GM18502 (cell line): ENCODE data around the gene CCNDBP1.
"Not testable (repeated sequence)": the region's sequence is repeated elsewhere in the genome, so short reads cannot be mapped to it uniquely, and the experiment has no call there.

Experiments used
- ATAC-seq: cut with Tn5 transposase; IDR thresholded peaks from one replicate; pipeline ENCODE4 v1.9.1; 2021; ENCODE audit warnings: mild to moderate bottlenecking; ENCODE audit not compliant: unreplicated experiment, poor library complexity

Gene CCNDBP1

DNA sequence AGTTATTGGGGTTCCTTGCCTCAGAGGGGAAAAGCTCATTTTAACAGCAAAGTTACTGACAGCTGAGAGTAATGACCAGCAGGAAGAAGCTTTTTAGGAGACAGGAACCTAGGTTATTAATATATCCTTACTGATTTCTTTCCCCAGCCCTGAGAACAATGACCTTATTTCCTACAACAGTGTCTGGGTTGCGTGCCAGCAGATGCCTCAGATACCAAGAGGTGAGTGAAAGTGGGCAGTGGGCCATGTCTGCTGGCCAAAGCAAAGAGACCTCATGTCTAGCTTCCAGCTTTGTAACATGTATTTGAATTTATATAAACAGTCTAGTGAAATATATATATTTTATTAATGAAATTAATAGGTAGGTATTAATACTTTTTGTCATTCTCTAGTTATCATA lies 5.0 kb downstream of the CCNDBP1 start:
- ATAC-seq, result no peak

DNA sequence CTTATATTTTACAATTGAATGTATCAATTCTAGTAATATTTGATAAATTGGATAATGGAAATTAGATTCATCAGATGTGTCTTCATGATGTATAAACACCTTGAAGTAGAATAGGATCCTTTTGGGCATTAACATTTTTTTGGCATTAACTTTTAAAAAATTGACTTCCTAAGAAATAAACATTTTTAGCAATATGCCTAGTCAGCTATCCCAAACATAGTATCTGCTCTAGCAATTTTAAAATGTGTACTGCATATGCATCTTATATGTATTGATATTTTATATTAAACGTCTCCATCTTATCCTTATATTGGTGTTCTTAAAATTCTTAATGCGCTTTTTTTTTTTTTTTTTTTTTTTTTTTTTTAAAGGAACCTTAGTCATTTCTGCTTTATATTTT lies 8.5 kb downstream of the CCNDBP1 start:
- no peak for ATAC-seq

GRCh38 chr15:43194795-43195194 lies 9.6 kb downstream of the CCNDBP1 start:
- ATAC-seq, result no peak

DNA sequence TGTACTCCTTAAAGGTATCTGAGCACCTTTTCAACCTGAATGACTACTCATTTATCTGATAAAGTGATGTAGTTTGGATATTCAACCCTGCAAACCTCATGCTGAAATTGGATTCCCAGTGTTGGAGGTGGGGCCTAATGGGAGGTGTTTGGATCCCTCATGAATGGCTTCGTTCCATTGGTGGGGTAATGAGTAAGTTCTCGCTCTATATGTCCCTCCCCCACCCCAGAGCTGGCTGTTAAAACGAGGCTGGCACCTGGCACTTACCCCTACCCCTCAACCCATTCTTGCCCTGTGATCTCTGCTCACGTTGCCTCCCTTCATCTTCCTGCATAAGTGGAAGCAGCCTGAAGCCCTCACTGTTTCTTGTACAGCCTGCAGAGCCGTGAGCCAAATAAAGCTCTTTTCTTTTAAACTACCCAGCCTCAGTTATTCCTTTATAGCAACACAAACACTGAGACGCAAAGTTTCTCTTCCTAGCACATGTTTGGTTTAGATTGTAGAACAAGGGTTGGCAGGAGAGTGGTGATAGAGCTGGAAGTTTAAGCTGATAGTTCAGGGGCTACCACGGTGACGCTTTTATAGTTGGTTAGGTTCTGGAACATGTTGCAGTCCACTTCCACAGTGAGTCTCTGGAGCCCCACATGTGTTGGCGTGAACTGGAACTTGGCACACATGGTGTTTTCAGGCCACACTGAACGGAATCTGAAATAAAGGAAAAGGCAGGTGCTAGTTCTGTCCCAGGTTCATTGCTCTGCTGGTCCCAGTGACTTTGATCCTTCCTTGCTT lies 11.8 kb downstream of the CCNDBP1 start:
- ATAC-seq, result no peak

- ATAC-seq, result not testable (repeated sequence)
Observed at GRCh38 chr15:43197773-43198172, 12.6 kb downstream of the CCNDBP1 start.

DNA sequence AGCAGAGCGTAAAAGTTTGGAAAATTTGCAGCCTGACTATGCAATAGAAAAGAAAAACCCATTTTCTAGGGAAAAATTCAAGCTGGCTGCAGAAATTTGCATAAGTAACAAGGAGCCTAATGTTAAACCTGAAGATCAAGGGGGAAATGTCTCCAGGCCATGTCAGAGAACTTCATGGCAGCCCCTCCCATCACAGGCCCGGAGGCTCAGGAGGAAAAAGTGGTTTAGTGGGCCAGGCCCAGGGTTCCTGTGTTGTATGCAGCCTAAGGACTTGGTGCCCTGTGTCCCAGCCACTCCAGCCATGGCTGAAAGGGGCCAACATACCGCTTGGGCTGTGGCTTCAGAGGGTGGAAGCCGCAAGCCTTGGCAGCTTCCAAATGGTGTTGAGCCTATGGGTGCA lies 13.4 kb downstream of the CCNDBP1 start:
- not testable (repeated sequence) for ATAC-seq

GRCh38 chr15:43198992-43199391 lies 13.8 kb downstream of the CCNDBP1 start:
- ATAC-seq, result no peak

DNA sequence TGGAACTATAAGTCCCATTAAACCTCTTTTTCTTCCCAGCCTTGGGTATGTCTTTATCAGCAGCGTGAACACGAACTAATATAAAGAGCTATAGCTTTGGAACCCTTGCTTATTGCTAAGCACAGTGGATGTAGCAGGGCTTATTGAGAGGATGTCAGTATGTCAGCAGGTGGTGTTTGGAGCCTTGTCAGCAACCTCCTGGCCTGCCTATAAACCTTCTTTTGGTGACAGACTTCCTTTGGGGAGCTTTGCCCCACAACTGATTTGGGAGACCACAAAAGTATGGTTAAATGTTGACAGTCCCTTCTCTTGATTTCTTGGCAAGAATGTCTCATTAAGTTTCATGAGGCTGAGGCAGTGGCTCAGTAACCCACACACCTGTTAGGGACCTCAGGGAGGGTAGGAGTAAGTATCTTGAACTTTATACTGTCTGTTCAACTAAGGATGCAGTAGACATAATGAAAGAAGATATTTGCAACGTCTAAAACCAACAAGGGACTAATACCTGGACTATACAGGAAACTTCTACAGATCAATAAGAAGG lies 14.8 kb downstream of the CCNDBP1 start:
- ATAC-seq, result no peak

DNA sequence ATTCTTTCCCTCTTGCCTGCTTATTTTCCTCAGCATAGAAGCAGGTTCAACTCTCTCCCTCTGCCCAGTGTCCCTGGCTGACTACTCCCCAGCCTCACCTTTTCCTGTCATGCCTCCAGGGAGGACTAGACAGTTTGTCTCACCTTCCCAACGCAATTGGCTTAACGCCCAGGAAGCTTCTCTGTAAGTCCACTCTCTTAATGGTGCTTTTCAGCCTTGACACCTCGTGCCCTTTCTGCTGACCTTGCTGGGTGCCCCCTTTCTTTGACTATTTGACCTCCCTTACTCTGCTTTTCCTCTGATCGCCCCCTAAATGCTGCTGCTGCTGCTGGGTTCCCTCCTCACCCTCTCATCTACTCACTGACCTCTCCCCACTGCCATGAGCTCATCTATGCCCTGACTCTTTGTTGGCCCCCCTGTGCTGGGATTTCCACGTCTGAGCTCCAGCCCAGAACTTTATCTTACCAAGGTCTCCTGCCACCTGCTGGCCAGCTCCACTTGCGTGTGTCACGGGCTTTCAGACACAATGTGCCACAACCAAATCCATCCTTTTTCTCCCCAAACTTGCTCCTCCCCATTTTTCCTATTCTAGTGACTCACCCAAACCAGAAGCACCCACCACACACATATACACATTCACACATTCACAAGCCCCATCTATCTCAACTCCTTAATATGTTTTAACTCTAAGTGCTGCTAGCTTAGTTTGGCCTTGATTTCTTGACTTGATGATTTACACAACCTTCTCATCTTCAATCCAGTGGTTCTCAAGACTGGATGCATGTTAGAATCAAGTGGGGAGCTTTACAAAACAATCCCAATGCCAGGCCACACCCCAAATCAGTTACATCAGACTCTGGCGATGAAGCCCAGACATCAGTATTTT lies 19.1 kb downstream of the CCNDBP1 start:
- ATAC-seq, result no peak

GRCh38 chr15:43206054-43206453 lies 20.9 kb downstream of the CCNDBP1 start:
- no peak for ATAC-seq

DNA sequence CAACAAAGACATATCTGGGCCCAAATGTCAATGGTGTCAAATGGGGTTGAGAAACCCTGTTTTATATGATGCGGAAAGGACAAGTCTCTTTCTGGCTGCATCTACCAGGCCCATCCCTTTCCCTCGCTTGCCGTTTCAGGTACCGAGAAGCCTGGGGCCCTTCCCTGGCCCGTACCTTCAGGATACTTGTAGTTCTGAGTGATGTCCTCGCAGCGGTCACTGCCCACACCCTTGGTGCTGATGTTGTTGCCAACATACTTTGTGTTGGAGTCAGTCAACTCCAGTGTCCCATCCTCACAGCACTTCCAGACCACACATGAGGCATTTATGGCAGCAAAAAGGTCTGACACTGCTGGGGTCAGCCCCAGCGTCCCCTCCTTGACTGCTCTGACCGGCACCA lies 21.8 kb downstream of the CCNDBP1 start:
- ATAC-seq, result no peak

- ATAC-seq, result no peak
Observed at GRCh38 chr15:43208052-43209002, 23.1 kb downstream of the CCNDBP1 start.

DNA sequence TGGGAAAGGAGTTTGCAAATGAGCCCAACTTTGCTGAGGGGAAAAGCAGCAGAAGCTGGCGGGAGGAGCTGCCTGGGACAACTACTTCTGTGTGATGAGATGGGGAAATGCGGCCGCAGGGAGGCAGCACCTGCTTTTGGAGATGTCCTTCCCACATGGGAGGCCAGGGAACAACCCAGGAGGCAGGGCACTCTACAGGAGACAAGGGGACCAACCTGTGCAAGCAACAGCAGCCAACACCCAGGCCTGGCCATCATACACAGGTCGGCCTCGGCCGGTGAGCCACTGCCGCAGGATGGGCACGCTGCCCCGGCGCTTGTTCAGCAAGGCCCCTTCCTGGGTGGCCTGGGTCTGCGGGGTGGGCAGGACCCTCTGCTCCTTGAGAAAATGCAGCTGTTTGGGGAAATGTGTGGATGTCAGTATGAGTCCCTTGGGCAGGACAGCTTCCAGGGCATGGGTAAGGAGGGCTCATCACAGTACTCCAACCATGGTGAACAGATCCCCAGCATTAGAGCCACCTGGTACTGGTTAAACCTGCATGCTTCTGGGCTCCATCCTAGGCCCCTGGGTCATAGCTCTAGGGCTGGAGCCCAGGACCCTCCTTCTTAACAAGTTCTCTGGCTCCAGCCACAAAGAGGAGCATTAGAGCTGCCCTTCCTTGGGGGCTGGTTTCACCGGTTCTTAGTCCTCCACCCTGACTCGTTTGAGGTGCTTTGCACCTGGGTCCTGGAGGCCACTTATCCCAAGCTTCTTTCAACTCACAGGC lies 24.0 kb downstream of the CCNDBP1 start:
- no peak for ATAC-seq

DNA sequence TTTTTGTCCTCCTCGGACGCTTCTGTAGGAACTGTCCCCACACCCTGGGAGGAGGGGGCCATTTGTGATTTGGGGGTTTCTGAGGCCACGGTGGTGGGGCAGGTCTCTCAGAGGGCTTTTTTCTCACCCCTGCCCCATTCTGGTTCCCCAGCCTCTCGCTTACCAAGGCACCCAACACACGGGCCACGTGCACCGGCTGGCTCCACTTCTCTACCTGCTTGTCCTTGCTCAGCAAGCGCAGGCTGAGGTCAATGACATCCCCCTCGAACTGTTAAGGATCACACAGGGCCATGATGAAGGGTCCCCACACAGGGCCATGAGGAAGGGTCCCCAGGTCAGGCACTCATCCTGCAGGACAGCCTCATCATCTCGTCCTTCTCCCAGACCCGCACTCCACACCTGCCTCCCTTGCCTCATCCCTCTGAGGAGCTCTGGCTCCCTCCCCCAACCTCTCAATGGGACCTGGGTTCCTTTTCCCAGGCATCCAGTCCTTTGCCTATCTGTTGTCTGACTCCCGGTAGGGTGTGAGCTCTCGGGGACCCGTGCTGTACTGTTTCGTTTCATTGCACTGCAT lies 25.1 kb downstream of the CCNDBP1 start:
- ATAC-seq, result no peak

GRCh38 chr15:43210807-43211206 lies 25.6 kb downstream of the CCNDBP1 start:
- no peak for ATAC-seq

DNA sequence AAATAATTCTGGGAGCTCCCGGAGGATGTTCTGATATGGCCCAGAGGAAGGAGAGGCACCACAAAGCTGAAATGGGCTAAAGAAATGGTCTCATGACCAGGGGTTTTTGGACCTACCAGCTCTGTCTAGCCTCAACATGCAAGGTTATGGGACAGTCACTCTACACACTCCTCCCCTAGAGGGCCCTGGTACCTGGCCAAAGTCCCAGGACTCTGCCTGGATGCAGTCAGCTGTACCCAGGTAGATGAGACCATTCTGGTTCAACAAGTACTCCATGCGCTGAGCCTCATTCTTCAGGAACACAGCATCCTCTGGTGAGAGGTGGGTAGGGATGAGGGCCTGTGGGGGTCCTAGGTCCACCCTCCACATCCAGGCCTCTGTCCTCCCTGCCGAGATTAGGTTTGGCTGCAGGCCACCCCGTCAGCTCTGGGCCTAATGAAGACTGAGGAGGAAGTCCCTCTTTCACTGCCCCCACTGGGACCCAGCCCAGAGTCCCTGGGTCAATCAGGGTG lies 26.1 kb downstream of the CCNDBP1 start:
- ATAC-seq, result no peak

GRCh38 chr15:43212299-43212698 lies 27.1 kb downstream of the CCNDBP1 start:
- no peak for ATAC-seq

DNA sequence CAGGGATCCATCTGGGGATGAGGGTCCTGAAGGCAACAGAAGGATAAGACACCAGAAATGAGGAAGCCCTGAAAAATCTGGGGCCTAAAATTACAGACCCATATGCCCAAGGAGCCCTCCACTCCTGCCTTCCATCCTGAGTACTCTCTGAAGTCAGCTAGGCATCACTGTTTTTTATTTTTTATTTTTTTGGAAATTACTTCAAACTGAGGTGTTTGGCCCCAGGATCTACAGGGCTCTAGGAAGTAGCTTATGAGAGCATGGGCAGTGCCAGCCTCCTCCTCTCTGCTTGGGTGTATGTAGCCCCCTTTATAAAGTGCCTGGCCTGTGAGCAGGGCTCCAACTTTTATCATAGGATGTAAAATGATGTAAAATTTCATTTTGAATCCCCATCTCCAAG lies 27.7 kb downstream of the CCNDBP1 start:
- ATAC-seq, result no peak

DNA sequence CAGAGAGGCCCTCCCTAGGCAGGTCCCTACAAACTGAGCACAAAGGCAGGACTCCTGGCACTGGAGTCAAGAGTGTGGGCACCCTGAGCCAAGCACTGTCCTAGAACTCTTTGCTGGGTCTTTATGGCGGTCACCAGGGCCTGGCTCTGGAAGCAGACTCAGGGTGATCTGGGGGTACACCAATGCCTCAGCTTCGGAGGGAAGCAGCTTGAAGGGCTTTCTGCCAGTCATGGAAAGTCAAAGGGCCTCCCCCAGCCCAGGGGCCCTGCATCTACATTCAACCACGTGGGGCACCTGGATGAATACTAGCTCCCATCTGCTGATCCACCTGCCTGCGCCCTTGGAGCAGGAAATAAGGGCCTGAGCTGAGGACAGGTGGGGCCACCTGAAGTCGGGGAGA lies 28.3 kb downstream of the CCNDBP1 start:
- no peak for ATAC-seq
